GM12891 (cell line): Measurements from ENCODE around the gene ANKRD13B.
A peak's percentile ranks its signal among the peaks of the same experiment; 100 is the strongest.

Experiments
- DNase-seq: peaks from one replicate; pipeline ENCODE4 v3.0.0; 2011; ENCODE audit warnings: low spot score; ENCODE audit not compliant: insufficient read length
- FAIRE-seq: peaks from 2 replicates; lab custom pipeline; 2011; peaks lifted over from hg19 to GRCh38; lab: Jason Lieb, UNC
- PAX5 ChIP-seq: IDR thresholded peaks from 2 replicates; pipeline ENCODE4 v1.6.1; 2011; ENCODE audit warnings: low read length, moderate library complexity, mild to moderate bottlenecking; ENCODE audit not compliant: insufficient read depth, severe bottlenecking
- POLR2A ChIP-seq: IDR thresholded peaks from 2 replicates; pipeline ENCODE4 v1.6.1; 2011; ENCODE audit warnings: low read depth, low read length, control low read depth
- POLR2AphosphoS5 ChIP-seq: IDR thresholded peaks from 2 replicates; pipeline ENCODE4 v1.6.1; 2011; ENCODE audit warnings: low read depth, low read length, control low read depth
- POU2F2 ChIP-seq: IDR thresholded peaks from 2 replicates; pipeline ENCODE4 v1.6.1; 2011; ENCODE audit warnings: low read depth, mild to moderate bottlenecking, control low read depth, low read length, moderate library complexity
- SPI1 ChIP-seq: IDR thresholded peaks from 2 replicates; pipeline ENCODE4 v1.6.1; 2011; ENCODE audit warnings: low read depth, low read length, control low read depth
- TAF1 ChIP-seq: IDR thresholded peaks from 2 replicates; pipeline ENCODE4 v1.6.1; 2011; ENCODE audit warnings: low read depth, low read length, control low read depth

ANKRD13B gene

GRCh38 chr17:29622337-29623282 is 29.7 kb downstream of the ANKRD13B start, which contains the start of gene CORO6:
Gene CORO6, minus strand, starts transcription at chr17:29622912. Its CDS starts 1,491 bp downstream, at chr17:29621421.
- FAIRE-seq: peak; percentile 90
- TF ChIP-seq TAF1 (no peak), PAX5 (no peak), SPI1 (no peak), POLR2A (no peak), POLR2AphosphoS5 (no peak), POU2F2 (no peak)
- DNase-seq: peak; percentile 76

GRCh38 chr17:29623283-29623647 is 30.3 kb downstream of the ANKRD13B start:
- peak; percentile 33 for FAIRE-seq
- no peak for DNase-seq

GRCh38 chr17:29624586-29624985 is 31.7 kb downstream of the ANKRD13B start:
- TF ChIP-seq SPI1 (no peak), TAF1 (no peak), POU2F2 (no peak), POLR2AphosphoS5 (no peak)
- peak; percentile 54 for FAIRE-seq
- DNase-seq: no peak

More at GRCh38 chr17:29623283-29623647, 30.3 kb downstream of the ANKRD13B start:
- no peak for TF ChIP-seq POU2F2

- TF ChIP-seq SPI1 (no peak), POLR2AphosphoS5 (peak; percentile 43; the same call in 1 of the 2 replicates)
- DNase-seq: no peak
- no peak for FAIRE-seq
Observed at GRCh38 chr17:29625037-29625750, 32.3 kb downstream of the ANKRD13B start.

GRCh38 chr17:29627951-29628350 is 35.0 kb downstream of the ANKRD13B start:
- TF ChIP-seq PAX5 (no peak), POU2F2 (no peak), POLR2AphosphoS5 (no peak), TAF1 (no peak), SPI1 (no peak), POLR2A (no peak)
- DNase-seq (no peak), FAIRE-seq (no peak)

- DNase-seq (no peak), FAIRE-seq (no peak)
- TF ChIP-seq SPI1 (no peak), TAF1 (no peak), POLR2AphosphoS5 (no peak), PAX5 (no peak), POLR2A (no peak), POU2F2 (no peak)
Observed at GRCh38 chr17:29628644-29629043, 35.7 kb downstream of the ANKRD13B start.

- DNase-seq: no peak
- TF ChIP-seq POU2F2 (no peak), POLR2A (no peak), TAF1 (no peak), PAX5 (no peak), POLR2AphosphoS5 (no peak), SPI1 (no peak)
- FAIRE-seq: no peak
Observed at GRCh38 chr17:29629839-29630238, 36.9 kb downstream of the ANKRD13B start.

GRCh38 chr17:29630630-29631193 is 37.8 kb downstream of the ANKRD13B start:
- FAIRE-seq: no peak
- no peak for TF ChIP-seq POU2F2
- TF ChIP-seq POLR2AphosphoS5: no peak
- TF ChIP-seq SPI1: no peak
- no peak for TF ChIP-seq PAX5
- no peak for TF ChIP-seq POLR2A
- no peak for TF ChIP-seq TAF1
- no peak for DNase-seq

GRCh38 chr17:29633886-29634285 is 41.0 kb downstream of the ANKRD13B start:
- TF ChIP-seq POLR2A (no peak), POLR2AphosphoS5 (no peak), POU2F2 (no peak), SPI1 (no peak), TAF1 (no peak), PAX5 (no peak)
- DNase-seq: no peak
- no peak for FAIRE-seq

GRCh38 chr17:29640413-29640812 is 47.5 kb downstream of the ANKRD13B start:
- DNase-seq: no peak
- FAIRE-seq: no peak
- TF ChIP-seq POLR2AphosphoS5 (no peak), POU2F2 (no peak), PAX5 (no peak), SPI1 (no peak), TAF1 (no peak), POLR2A (no peak)
